ENCODE results near the gene TMIE.

DNA sequence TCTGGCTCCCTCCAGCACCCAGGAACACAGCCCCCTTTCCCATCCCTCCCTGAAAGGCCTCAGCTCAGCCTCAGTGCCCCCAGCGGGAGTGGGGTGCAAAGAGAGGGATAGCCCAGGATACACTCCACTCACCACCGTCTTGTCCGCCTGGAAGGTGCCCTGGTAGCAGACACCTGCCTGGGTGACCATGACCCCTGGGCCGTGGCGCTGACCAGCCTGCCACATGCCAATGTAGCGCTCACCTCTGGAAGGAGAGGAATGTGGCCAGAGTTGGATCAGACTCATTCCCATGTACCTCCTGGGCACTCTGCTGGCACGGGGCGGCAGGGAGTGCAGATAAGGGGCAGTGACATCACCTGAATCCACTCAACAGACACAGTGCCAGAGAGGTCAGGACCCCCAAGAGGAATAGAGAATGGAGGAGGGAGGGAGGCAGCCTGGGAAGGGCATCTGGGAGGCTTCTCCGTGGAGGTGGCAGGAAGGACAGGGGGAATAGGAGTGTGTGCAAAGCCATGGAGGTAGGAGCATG is 20.8 kb upstream of the TMIE start:
- TF ChIP-seq, protein P1, sequence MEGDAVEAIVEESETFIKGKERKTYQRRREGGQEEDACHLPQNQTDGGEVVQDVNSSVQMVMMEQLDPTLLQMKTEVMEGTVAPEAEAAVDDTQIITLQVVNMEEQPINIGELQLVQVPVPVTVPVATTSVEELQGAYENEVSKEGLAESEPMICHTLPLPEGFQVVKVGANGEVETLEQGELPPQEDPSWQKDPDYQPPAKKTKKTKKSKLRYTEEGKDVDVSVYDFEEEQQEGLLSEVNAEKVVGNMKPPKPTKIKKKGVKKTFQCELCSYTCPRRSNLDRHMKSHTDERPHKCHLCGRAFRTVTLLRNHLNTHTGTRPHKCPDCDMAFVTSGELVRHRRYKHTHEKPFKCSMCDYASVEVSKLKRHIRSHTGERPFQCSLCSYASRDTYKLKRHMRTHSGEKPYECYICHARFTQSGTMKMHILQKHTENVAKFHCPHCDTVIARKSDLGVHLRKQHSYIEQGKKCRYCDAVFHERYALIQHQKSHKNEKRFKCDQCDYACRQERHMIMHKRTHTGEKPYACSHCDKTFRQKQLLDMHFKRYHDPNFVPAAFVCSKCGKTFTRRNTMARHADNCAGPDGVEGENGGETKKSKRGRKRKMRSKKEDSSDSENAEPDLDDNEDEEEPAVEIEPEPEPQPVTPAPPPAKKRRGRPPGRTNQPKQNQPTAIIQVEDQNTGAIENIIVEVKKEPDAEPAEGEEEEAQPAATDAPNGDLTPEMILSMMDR (IDR thresholded peaks at IDR 0.05), result no peak
- no peak for TF ChIP-seq POLR2A (IDR thresholded peaks at IDR 0.05)
